Keratinocyte (primary cell): Measurements from ENCODE around the gene CDK14. TPM values are rescaled to one million over a fixed set of nuclear protein-coding genes. Genes with fewer than 3 reads are reported as not detected.

Experiments used
- DNase-seq: peaks from one replicate; pipeline ENCODE4 v3.0.0-alpha.2; 2011; ENCODE audit warnings: low read depth, missing footprints, low spot score
- FAIRE-seq: peaks from 2 replicates; lab custom pipeline; 2011; peaks lifted over from hg19 to GRCh38; lab: Jason Lieb, UNC
- H2AFZ ChIP-seq: 2 replicates; pipeline ENCODE4 v1.6.0; 2012; ENCODE audit warnings: low read length, control low read depth, inconsistent platforms; ENCODE audit not compliant: control insufficient read depth
- H3K27ac ChIP-seq: 2 replicates; pipeline ENCODE4 v1.5.1; 2011; ENCODE audit warnings: low read length; ENCODE audit not compliant: control insufficient read depth, insufficient read depth
- H3K27me3 ChIP-seq: 3 replicates; pipeline ENCODE4 v1.6.0; 2011; ENCODE audit warnings: low read length; ENCODE audit not compliant: control insufficient read depth, insufficient read depth; ENCODE audit errors: extremely low read depth
- H3K36me3 ChIP-seq, 2 experiments: 2 replicates in 1 of 2; 3 replicates in 1 of 2; pipeline ENCODE4 v1.5.1; 2011; ENCODE audit warnings: low read length in 2 of 2, mild to moderate bottlenecking in 1 of 2; ENCODE audit not compliant: control insufficient read depth in 2 of 2, insufficient read depth in 2 of 2; ENCODE audit errors: extremely low read depth in 1 of 2
- H3K4me1 ChIP-seq: 3 replicates; pipeline ENCODE4 v1.5.1; 2011; ENCODE audit warnings: low read length; ENCODE audit not compliant: control insufficient read depth, insufficient read depth; ENCODE audit errors: extremely low read depth
- H3K4me2 ChIP-seq: 3 replicates; pipeline ENCODE4 v1.6.0; 2011; ENCODE audit warnings: low read depth, low read length; ENCODE audit not compliant: control insufficient read depth, insufficient read depth; ENCODE audit errors: extremely low read depth
- H3K4me3 ChIP-seq, 3 experiments: fragments of 200-600 bp in 1 of 3; sonication (generic) in 1 of 3; 2 replicates in 2 of 3; 3 replicates in 1 of 3; pipeline ENCODE4 v1.5.1; 2011 to 2016; ENCODE audit warnings: low read length in 3 of 3, mild to moderate bottlenecking in 3 of 3, control low read depth in 2 of 3, inconsistent platforms in 1 of 3, low read depth in 1 of 3, mixed read lengths in 1 of 3, mixed run types in 1 of 3, moderate library complexity in 1 of 3; ENCODE audit not compliant: control insufficient read depth in 2 of 3, insufficient read depth in 2 of 3; ENCODE audit errors: extremely low read depth in 1 of 3
- H3K79me2 ChIP-seq: 2 replicates; pipeline ENCODE4 v1.6.0; 2012; ENCODE audit warnings: low read length; ENCODE audit not compliant: control insufficient read depth, insufficient read depth
- H3K9ac ChIP-seq: 3 replicates; pipeline ENCODE4 v1.6.0; 2011; ENCODE audit warnings: low read length; ENCODE audit not compliant: control insufficient read depth, insufficient read depth; ENCODE audit errors: extremely low read depth
- H3K9me1 ChIP-seq: 3 replicates; pipeline ENCODE4 v1.6.0; 2011; ENCODE audit warnings: low read length; ENCODE audit not compliant: control insufficient read depth, insufficient read depth; ENCODE audit errors: extremely low read depth
- H3K9me3 ChIP-seq: 2 replicates; pipeline ENCODE4 v1.5.1; 2012; ENCODE audit warnings: low read depth, low read length; ENCODE audit not compliant: control insufficient read depth
- H4K20me1 ChIP-seq: 3 replicates; pipeline ENCODE4 v1.6.0; 2011; ENCODE audit warnings: low read length; ENCODE audit not compliant: control insufficient read depth, insufficient read depth; ENCODE audit errors: extremely low read depth
- CTCF ChIP-seq, 3 experiments: IDR thresholded peaks in 1 of 3; conservative IDR thresholded peaks in 1 of 3; optimal IDR thresholded peaks in 1 of 3; 2 replicates in 2 of 3; 3 replicates in 1 of 3; pipeline versions ENCODE3 to v1.5.1; 2011; ENCODE audit warnings: low read length in 3 of 3, mild to moderate bottlenecking in 3 of 3, moderate library complexity in 2 of 3, control low read depth in 1 of 3, inconsistent platforms in 1 of 3; ENCODE audit not compliant: insufficient read depth in 2 of 3; ENCODE audit errors: extremely low read depth in 1 of 3
- EZH2 ChIP-seq: IDR thresholded peaks from one replicate; pipeline ENCODE4 v1.6.1; 2012; ENCODE audit warnings: inconsistent platforms, mild to moderate bottlenecking, low read length, moderate library complexity
- dilution Hi-C: fragments of 300-500 bp; cut with MboI; formaldehyde crosslinking; loops from one replicate; pipeline ENCODE4 v1.7.0; 2020; ENCODE audit warnings: low sequenced_read_pairs; ENCODE audit not compliant: extremely low pct_ligation_motif_present
- polyA plus RNA-seq, 5 experiments: library from polyadenylated mRNA; depleted of rRNA in 3 of 5; stranded (reverse) in 3 of 5; stranded (forward) in 1 of 5; unstranded in 1 of 5; fragments of >200 nt; gene quantifications; 1 replicate in 1 of 5; 2 replicates in 3 of 5; 3 replicates in 1 of 5; pipeline versions ENCODE4 v1.2.1 to v1.2.3, GENCODE V29; 2011 to 2012; ENCODE audit warnings: missing spikeins in 2 of 5, low read depth in 1 of 5, low replicate concordance in 1 of 5

Gene CDK14
- polyA plus RNA-seq, 1 donor (not counting 4 experiments of a cell fraction or from before 2014, with no cell fraction given): 4.0 TPM

- TF ChIP-seq EZH2 (no peak), CTCF (optimal IDR thresholded peaks at IDR 0.05 in 1 of 3, IDR thresholded peaks at IDR 0.05 in 1 of 3, conservative IDR thresholded peaks at IDR 0.05 in 1 of 3; ENCODE audit: extremely low read depth in 1 of 3, insufficient read depth in 2 of 3, low read length in 3 of 3) (no peak)
- FAIRE-seq (no peak), DNase-seq (no peak)
Observed at GRCh38 chr7:90552521-90552920, 43.6 kb upstream of the CDK14 start.

GRCh38 chr7:90560730-90561129 is 35.4 kb upstream of the CDK14 start:
- no peak overlapping the region for H2AFZ ChIP-seq
- no peak for DNase-seq
- no peak overlapping the region for H3K27ac ChIP-seq
- FAIRE-seq: no peak
- dilution Hi-C loops: no loop called here
- no peak overlapping the region for H3K9ac ChIP-seq
- H3K27me3 ChIP-seq: peaks cover 4% of the 10 kb centered on the region
- H3K9me3 ChIP-seq: no peaks in the 10 kb centered on the region
- H3K9me1 ChIP-seq: no peaks in the 10 kb centered on the region
- no peaks in the 10 kb centered on the region for H3K79me2 ChIP-seq
- TF ChIP-seq EZH2 (no peak), CTCF (optimal IDR thresholded peaks at IDR 0.05 in 1 of 3, IDR thresholded peaks at IDR 0.05 in 1 of 3, conservative IDR thresholded peaks at IDR 0.05 in 1 of 3; ENCODE audit: extremely low read depth in 1 of 3, insufficient read depth in 2 of 3, low read length in 3 of 3) (no peak)
- H4K20me1 ChIP-seq: no peaks in the 10 kb centered on the region
- H3K36me3 ChIP-seq: no peaks in the 10 kb centered on the region
- H3K4me2 ChIP-seq: no peak overlapping the region
- H3K4me1 ChIP-seq: no peaks in the 10 kb centered on the region
- no peak overlapping the region for H3K4me3 ChIP-seq

More at GRCh38 chr7:90552521-90552920, 43.6 kb upstream of the CDK14 start:
- H3K36me3 ChIP-seq: no peaks in the 10 kb centered on the region
- H3K27ac ChIP-seq: no peak overlapping the region
- H3K4me3 ChIP-seq: no peak overlapping the region
- no peak overlapping the region for H3K9ac ChIP-seq
- H2AFZ ChIP-seq: no peak overlapping the region
- no peaks in the 10 kb centered on the region for H3K9me1 ChIP-seq
- H4K20me1 ChIP-seq: no peaks in the 10 kb centered on the region
- no peaks in the 10 kb centered on the region for H3K79me2 ChIP-seq
- dilution Hi-C loops: no loop called here
- H3K4me2 ChIP-seq: no peak overlapping the region
- H3K27me3 ChIP-seq: no peaks in the 10 kb centered on the region
- H3K9me3 ChIP-seq: no peaks in the 10 kb centered on the region
- H3K4me1 ChIP-seq: no peaks in the 10 kb centered on the region
